Measurements from ENCODE around the gene TSC1. TPM values are rescaled to one million over a fixed set of nuclear protein-coding genes. Genes with fewer than 3 reads are reported as not detected.

Gene TSC1
- total and polyA plus RNA-seq, 8 donors: 44.4 to 60.3 (median 49.3) TPM

DNA sequence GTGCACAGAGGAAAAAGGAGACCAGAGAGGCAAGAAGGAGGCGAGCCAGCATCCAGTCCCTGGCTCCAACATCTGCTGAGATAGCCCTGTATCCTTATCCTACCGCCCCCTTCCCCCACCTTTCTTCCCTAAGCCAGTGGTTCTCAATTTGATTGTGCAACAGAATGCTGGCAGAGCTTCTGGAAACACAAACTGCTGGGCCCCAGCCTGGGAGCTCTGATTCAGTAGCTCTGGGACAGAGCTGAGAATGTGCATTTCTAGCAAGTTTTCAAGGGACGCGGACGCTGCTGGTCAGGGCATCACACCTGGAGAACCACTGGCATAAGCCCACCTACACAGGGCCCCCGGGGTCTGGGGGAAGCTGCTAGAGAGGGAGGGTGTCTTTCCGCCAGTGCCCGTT, 87.4 kb downstream of the TSC1 start:
- Histone ChIP-seq H3K27me3 (peaks cover 0 to 11% of the 10 kb centered on the region in 2 donors), H3K36me3 (no peaks in the 10 kb centered on the region), H3K27ac (peak overlapping the region in 1 of 2 donors; percentile 59), H3K4me3 (no peak overlapping the region), H3K9me3 (no peaks in the 10 kb centered on the region), H3K4me1 (no peaks in the 10 kb centered on the region)
- TF ChIP-seq, protein P1, sequence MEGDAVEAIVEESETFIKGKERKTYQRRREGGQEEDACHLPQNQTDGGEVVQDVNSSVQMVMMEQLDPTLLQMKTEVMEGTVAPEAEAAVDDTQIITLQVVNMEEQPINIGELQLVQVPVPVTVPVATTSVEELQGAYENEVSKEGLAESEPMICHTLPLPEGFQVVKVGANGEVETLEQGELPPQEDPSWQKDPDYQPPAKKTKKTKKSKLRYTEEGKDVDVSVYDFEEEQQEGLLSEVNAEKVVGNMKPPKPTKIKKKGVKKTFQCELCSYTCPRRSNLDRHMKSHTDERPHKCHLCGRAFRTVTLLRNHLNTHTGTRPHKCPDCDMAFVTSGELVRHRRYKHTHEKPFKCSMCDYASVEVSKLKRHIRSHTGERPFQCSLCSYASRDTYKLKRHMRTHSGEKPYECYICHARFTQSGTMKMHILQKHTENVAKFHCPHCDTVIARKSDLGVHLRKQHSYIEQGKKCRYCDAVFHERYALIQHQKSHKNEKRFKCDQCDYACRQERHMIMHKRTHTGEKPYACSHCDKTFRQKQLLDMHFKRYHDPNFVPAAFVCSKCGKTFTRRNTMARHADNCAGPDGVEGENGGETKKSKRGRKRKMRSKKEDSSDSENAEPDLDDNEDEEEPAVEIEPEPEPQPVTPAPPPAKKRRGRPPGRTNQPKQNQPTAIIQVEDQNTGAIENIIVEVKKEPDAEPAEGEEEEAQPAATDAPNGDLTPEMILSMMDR (IDR thresholded peaks at IDR 0.05): no peak
- DNase-seq: peak; percentile 35 to 93 (median 68)
- intact Hi-C loops (cut with DNase I): no loop called here
- ATAC-seq: peak; percentile 75

DNA sequence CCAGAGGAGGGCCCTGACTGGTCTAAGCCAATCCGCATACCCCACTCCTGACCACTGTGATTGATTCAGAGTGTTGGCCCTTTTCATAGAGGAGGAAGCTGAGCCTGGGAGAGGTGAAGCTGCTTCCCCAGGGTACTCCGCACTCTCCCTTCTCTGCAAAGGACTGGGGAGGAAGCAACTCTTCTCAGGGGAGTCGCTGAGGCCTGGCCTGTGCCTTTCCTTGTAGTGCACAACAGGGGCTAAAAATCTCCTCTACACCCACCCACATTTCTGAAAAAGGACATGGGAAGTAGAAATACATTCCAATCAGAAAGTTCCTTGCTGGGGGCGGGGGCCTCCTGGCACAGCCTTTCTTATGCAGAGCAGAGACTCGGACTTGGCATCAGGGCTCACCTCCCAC, 88.5 kb downstream of the TSC1 start:
- ATAC-seq (no peak), DNase-seq (peak in 1 of 4 donors; percentile 34)
- intact Hi-C loops (cut with DNase I): no loop called here
- peaks cover 0 to 11% of the 10 kb centered on the region in 2 donors for H3K27me3 ChIP-seq
- no peak overlapping the region for H3K4me3 ChIP-seq
- TF ChIP-seq, protein P1 (IDR thresholded peaks at IDR 0.05): no peak
- H3K4me1 ChIP-seq: no peaks in the 10 kb centered on the region
- no peaks in the 10 kb centered on the region for H3K36me3 ChIP-seq
- no peaks in the 10 kb centered on the region for H3K9me3 ChIP-seq
- H3K27ac ChIP-seq: no peak overlapping the region

DNA sequence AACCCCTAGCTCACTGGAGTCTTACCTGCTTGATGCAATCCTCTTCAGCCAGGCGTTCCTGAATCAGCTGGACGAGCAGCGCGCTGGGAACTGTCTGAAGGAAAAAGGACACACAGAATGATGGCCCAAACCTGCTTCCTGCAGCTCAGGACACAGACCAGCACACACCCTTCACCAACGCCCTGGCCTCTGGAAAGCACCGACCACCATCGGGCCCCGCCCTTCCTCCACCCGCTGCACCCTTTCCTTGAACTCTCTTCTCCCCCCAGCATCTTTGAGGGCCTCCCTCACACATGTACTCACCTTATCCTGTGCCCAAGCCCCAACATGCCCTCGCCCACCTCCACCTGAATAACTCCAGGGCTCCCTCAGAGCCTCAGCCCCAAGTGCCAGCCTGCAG, 89.6 kb downstream of the TSC1 start:
- no peak overlapping the region for H3K4me3 ChIP-seq
- TF ChIP-seq, protein P1 (IDR thresholded peaks at IDR 0.05): no peak
- ATAC-seq (no peak), DNase-seq (peak in 1 of 4 donors; percentile 44)
- peaks cover 0 to 11% of the 10 kb centered on the region in 2 donors for H3K27me3 ChIP-seq
- no peaks in the 10 kb centered on the region for H3K4me1 ChIP-seq
- H3K9me3 ChIP-seq: no peaks in the 10 kb centered on the region
- intact Hi-C loops (cut with DNase I): no loop called here
- H3K27ac ChIP-seq: no peak overlapping the region
- no peaks in the 10 kb centered on the region for H3K36me3 ChIP-seq

DNA sequence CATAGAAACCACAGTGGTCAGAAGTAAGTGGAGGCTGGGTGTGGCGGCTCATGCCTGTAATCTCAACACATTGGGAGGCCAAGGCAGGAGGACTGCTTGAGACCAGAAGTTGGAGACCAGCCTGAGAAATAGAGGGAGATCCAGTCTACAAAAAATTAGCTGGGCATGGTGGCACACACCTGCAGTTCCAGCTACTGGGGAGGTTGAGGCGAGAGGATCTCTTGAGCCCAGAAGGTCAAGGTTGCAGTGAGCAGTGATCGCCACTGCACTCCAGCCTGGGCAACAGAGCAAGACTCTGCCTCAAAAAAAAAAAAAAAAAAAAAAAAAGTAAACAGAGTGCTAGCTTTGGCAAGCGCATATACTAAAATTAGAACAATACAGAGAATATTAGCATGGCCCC, 90.9 kb downstream of the TSC1 start:
- Histone ChIP-seq H3K4me3 (no peak overlapping the region), H3K27ac (no peak overlapping the region), H3K36me3 (no peaks in the 10 kb centered on the region), H3K27me3 (peaks cover 0 to 9% of the 10 kb centered on the region in 2 donors), H3K4me1 (no peaks in the 10 kb centered on the region), H3K9me3 (no peaks in the 10 kb centered on the region)
- ATAC-seq (no peak), DNase-seq (peak in 1 of 4 donors; percentile 6)
- TF ChIP-seq, protein P1 (IDR thresholded peaks at IDR 0.05): no peak
- intact Hi-C loops (cut with DNase I): no loop called here

DNA sequence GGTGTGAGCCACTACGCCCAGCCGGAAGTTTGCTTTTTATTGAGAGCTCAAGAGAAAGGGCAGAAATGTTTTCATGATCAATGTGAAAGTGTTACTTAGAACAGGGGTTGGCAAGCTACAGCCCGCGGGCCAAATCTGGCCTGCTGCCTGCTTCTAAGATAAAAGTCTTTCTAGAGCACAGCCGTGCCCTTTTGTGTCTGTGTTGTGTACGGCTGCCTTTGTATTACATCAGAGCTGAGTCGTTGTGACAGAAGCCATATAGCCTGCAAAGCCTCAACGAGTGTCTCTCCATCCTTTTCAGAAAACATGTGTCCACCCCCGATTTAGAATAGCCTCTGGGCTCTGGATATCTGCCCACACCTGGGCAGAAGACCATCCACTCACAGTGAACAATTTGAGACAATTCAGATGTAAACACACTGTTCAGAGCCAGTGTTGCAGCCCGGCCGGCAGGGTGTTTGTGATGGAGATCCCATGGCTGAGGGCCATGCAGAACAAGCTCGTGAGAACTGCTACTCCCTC, 95.2 kb downstream of the TSC1 start:
- Histone ChIP-seq H3K27ac (no peak overlapping the region), H3K36me3 (no peaks in the 10 kb centered on the region), H3K4me3 (no peak overlapping the region), H3K4me1 (no peaks in the 10 kb centered on the region), H3K27me3 (no peaks in the 10 kb centered on the region), H3K9me3 (no peaks in the 10 kb centered on the region)
- ATAC-seq (peak; percentile 29), DNase-seq (peak in 2 of 4 donors; percentile 33 to 52)
- TF ChIP-seq, protein P1 (IDR thresholded peaks at IDR 0.05): no peak
- intact Hi-C loops (cut with DNase I): no loop called here
